Natural killer cell (primary cell): ENCODE measurements around the gene HDAC8. TPM values are rescaled to one million over a fixed set of nuclear protein-coding genes. Genes with fewer than 3 reads are reported as not detected.
A peak's percentile ranks its signal among the peaks of the same experiment; 100 is the strongest.

Experiments
- ATAC-seq, 3 donors: fragments of 150-1000 bp in 2 of 3; fragments of 200-7000 bp in 1 of 3; cut with Tn5 transposase; 1 replicate in 1 of 3; 2 replicates in 2 of 3; pipeline ENCODE4 v1.10.0; 2021; ENCODE audit warnings: mild to moderate bottlenecking in 2 of 3, moderate library complexity in 2 of 3
- DNase-seq, 2 donors: peaks; one replicate each; pipeline versions ENCODE4 v3.0.0 to v3.0.0-alpha.2; 2013 to 2021; ENCODE audit warnings: mixed read lengths in 1 of 2
- H3K27ac ChIP-seq: one replicate; pipeline ENCODE4 v1.5.1; 2013; ENCODE audit warnings: mild to moderate bottlenecking, low read length
- H3K27me3 ChIP-seq: one replicate; pipeline ENCODE4 v1.6.1; 2013; ENCODE audit warnings: low read length; ENCODE audit not compliant: control insufficient read depth, insufficient read depth
- H3K36me3 ChIP-seq: one replicate; pipeline ENCODE4 v1.6.1; 2013; ENCODE audit warnings: low read length; ENCODE audit not compliant: control insufficient read depth, insufficient read depth
- H3K4me1 ChIP-seq: one replicate; pipeline ENCODE4 v1.6.1; 2013; ENCODE audit warnings: low read length; ENCODE audit not compliant: control insufficient read depth, insufficient read depth
- H3K4me3 ChIP-seq: one replicate; pipeline ENCODE4 v1.5.1; 2013; ENCODE audit warnings: low read length
- H3K9me3 ChIP-seq: one replicate; pipeline ENCODE4 v1.6.1; 2013; ENCODE audit warnings: low read length; ENCODE audit not compliant: control insufficient read depth, insufficient read depth
- H3K27ac Mint-ChIP-seq, 2 donors: one replicate each; pipeline ENCODE4 v1.8.0; 2022; ENCODE audit warnings: mild to moderate bottlenecking in 2 of 2, mixed read lengths in 2 of 2, moderate library complexity in 1 of 2
- H3K27me3 Mint-ChIP-seq, 2 donors: one replicate each; pipeline ENCODE4 v1.8.0; 2022; ENCODE audit warnings: low read depth in 2 of 2, mixed read lengths in 2 of 2
- H3K36me3 Mint-ChIP-seq: one replicate; pipeline ENCODE4 v1.8.0; 2022; ENCODE audit warnings: mixed read lengths
- H3K4me1 Mint-ChIP-seq, 2 donors: one replicate each; pipeline ENCODE4 v1.8.0; 2022; ENCODE audit warnings: mixed read lengths in 2 of 2
- H3K4me3 Mint-ChIP-seq: one replicate; pipeline ENCODE4 v1.8.0; 2022; ENCODE audit warnings: mild to moderate bottlenecking, moderate library complexity, mixed read lengths
- H3K9me3 Mint-ChIP-seq, 2 donors: one replicate each; pipeline ENCODE4 v1.8.0; 2022; ENCODE audit warnings: mixed read lengths in 2 of 2
- CTCF ChIP-seq: fragments of 200-600 bp; IDR thresholded peaks from one replicate; pipeline ENCODE4 v1.8.0; 2022; ENCODE audit warnings: antibody characterized with exemption
- WGBS: methylation state at CpG from one replicate; pipeline ENCODE4 v1.1.7; 2013; ENCODE audit warnings: missing lambda C conversion rate; ENCODE audit not compliant: insufficient coverage; 5-methylcytosine and 5-hydroxymethylcytosine counted together
- intact Hi-C: fragments of 100-400 bp; cut with micrococcal nuclease; formaldehyde crosslinking; loops from one replicate; pipeline ENCODE4 v1.14.2; 2022
- total RNA-seq, 4 donors: library from RNA; stranded (reverse); fragments of 120-200 nt in 1 of 4; gene quantifications; one replicate each; pipeline versions ENCODE4 v1.2.3 to v1.2.4, GENCODE V29; 2013 to 2022

The HDAC8 gene
- total RNA-seq, 3 donors from 2014 or later (not counting 1 experiment from before 2014, with no cell fraction given) = 24.3 to 30.4 (median 26.6) TPM

DNA sequence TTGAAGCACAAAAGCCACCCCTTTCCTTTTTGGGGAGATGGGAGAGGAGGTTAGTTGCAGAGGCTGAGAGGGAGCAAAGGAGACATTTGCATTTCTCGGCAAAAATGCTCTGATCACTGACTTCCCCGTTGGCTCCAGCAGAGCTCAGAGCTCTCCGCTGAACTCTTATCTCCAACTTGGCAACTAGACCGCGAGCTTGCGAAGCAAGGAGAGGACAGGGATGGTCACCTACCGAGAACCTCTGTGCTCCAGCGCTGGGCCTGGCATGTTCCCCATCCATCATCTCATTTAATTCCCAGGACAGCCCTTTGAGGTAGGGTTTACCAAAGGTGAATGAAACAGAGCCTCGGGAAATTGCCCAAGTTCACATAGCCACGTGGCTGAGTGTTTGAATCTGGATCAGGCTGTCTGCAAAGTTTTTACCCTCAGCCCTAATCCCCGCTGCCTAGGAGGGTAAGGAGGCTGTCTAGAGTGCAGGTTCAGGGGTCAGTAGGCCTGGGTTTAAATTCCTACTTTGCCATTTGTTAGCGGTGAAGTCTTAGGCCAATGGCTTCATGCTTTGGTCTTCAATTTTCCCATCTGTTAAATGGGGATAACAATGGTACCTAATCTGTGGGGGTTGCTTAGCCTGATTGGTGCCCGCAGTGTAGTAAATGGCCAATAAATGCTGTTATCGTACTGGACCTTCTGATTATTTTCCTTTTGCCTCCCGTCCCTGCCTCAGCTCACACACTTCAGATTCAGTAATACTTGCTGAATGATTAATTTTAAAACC lies 263.2 kb downstream of the HDAC8 start:
- peaks cover 20 to 29% of the 10 kb centered on the region in 2 donors for H3K4me1 Mint-ChIP-seq
- no peak for ATAC-seq
- intact Hi-C loops = loop anchor here (10.0 kb wide), 1 partner anchor 1055 kb away; the partner anchor contains the start of gene ZMYM3
- H3K27ac ChIP-seq = no peak overlapping the region
- H3K9me3 ChIP-seq = no peaks in the 10 kb centered on the region
- WGBS = 34% methylated on average over 10 of the region's 15 CpGs
- peaks cover 35% of the 10 kb centered on the region for H3K27me3 ChIP-seq
- no peak for TF ChIP-seq CTCF
- H3K27me3 Mint-ChIP-seq = peaks cover 35% of the 10 kb centered on the region in 2 donors
- no peak overlapping the region for H3K27ac Mint-ChIP-seq
- H3K4me1 ChIP-seq = peaks cover 39% of the 10 kb centered on the region
- no peaks in the 10 kb centered on the region for H3K36me3 Mint-ChIP-seq
- H3K4me3 Mint-ChIP-seq = peak overlapping the region; percentile 25
- no peaks in the 10 kb centered on the region for H3K36me3 ChIP-seq
- H3K4me3 ChIP-seq = no peak overlapping the region
- DNase-seq = peak in 1 of 2 donors; percentile 3
- no peaks in the 10 kb centered on the region for H3K9me3 Mint-ChIP-seq

- no peak for TF ChIP-seq CTCF
- H3K27me3 ChIP-seq = peaks cover 35% of the 10 kb centered on the region
- no peaks in the 10 kb centered on the region for H3K36me3 Mint-ChIP-seq
- no peaks in the 10 kb centered on the region for H3K9me3 Mint-ChIP-seq
- peaks cover 20 to 31% of the 10 kb centered on the region in 2 donors for H3K4me1 Mint-ChIP-seq
- no peaks in the 10 kb centered on the region for H3K9me3 ChIP-seq
- no peak overlapping the region for H3K4me3 ChIP-seq
- 2% methylated on average over 19 of the region's 24 CpGs for WGBS
- ATAC-seq = peak in 2 of 3 donors; percentile 14 to 38
- H3K27ac Mint-ChIP-seq = no peak overlapping the region
- H3K27me3 Mint-ChIP-seq = peaks cover 36 to 41% of the 10 kb centered on the region in 2 donors
- H3K4me3 Mint-ChIP-seq = peak overlapping the region; percentile 86
- DNase-seq = peak; percentile 21 to 34
- no peak overlapping the region for H3K27ac ChIP-seq
- no peaks in the 10 kb centered on the region for H3K36me3 ChIP-seq
- H3K4me1 ChIP-seq = peaks cover 40% of the 10 kb centered on the region
- intact Hi-C loops = loop anchor here (10.0 kb wide), 1 partner anchor 1054 kb away; the partner anchor contains the start of gene ZMYM3
These were observed 263.9 kb downstream of the HDAC8 start for GRCh38 chrX:72308566-72309296.

GRCh38 chrX:72308209-72308565 lies 264.5 kb downstream of the HDAC8 start:
- TF ChIP-seq CTCF = no peak
- Histone ChIP-seq H3K4me3 (no peak overlapping the region), H3K4me1 (peaks cover 40% of the 10 kb centered on the region), H3K27me3 (peaks cover 35% of the 10 kb centered on the region), H3K27ac (no peak overlapping the region), H3K36me3 (no peaks in the 10 kb centered on the region), H3K9me3 (no peaks in the 10 kb centered on the region)
- peaks cover 20 to 31% of the 10 kb centered on the region in 2 donors for H3K4me1 Mint-ChIP-seq
- no peaks in the 10 kb centered on the region for H3K9me3 Mint-ChIP-seq
- peaks cover 37 to 46% of the 10 kb centered on the region in 2 donors for H3K27me3 Mint-ChIP-seq
- DNase-seq (peak in 1 of 2 donors; percentile 1), ATAC-seq (no peak)
- H3K27ac Mint-ChIP-seq = no peak overlapping the region
- H3K4me3 Mint-ChIP-seq = peak overlapping the region; percentile 86
- no peaks in the 10 kb centered on the region for H3K36me3 Mint-ChIP-seq
- intact Hi-C loops = loop anchor here (10.0 kb wide), 1 partner anchor 1053 kb away; the partner anchor contains the start of gene ZMYM3
- WGBS = 6% methylated on average over 5 of the region's 11 CpGs
